ENCODE measurements around the gene RHOT1. TPM values are rescaled to one million over a fixed set of nuclear protein-coding genes. Genes with fewer than 3 reads are reported as not detected.
A peak's percentile ranks its signal among the peaks of the same experiment; 100 is the strongest.

Gene RHOT1
- total RNA-seq, 4 donors from 2014 or later = 17.3 to 34.9 (median 21.9) TPM

- TF ChIP-seq POLR2A (IDR thresholded peaks at IDR 0.05) (peak in 1 of 4 donors; percentile 20), CTCF (IDR thresholded peaks at IDR 0.05) (no peak)
- Histone ChIP-seq H3K36me3 (no peaks in the 10 kb centered on the region), H3K9me3 (no peaks in the 10 kb centered on the region), H3K27ac (peak within 1 kb of the TSS; percentile 29 to 76 (median 63)), H3K4me3 (peak within 1 kb of the TSS; percentile 44 to 84 (median 60)), H3K4me1 (peaks cover 14 to 37% (median 22%) of the 10 kb centered on the region in 3 donors), H3K27me3 (peaks cover 6 to 80% (median 9%) of the 10 kb centered on the region in 4 donors)
- DNase-seq = no peak
- intact Hi-C loops (cut with DNase I) = no loop called here
- 4 to 20% methylated on average over 5 to 12 of the region's 68 CpGs for WGBS, 2 donors
Observed at GRCh38 chr17:32265192-32265923, 123.1 kb downstream of the RHOT1 start, which contains the start of gene RHBDL3. Gene RHBDL3 (plus strand): TSS chr17:32265832. CDS start chr17:32266190, 358 bp downstream.

- no peak for DNase-seq
Observed at GRCh38 chr17:32266051-32266388, 123.7 kb downstream of the RHOT1 start.

GRCh38 chr17:32266389-32267301, 124.3 kb downstream of the RHOT1 start:
- no peaks in the 10 kb centered on the region for H3K9me3 ChIP-seq
- peak overlapping the region; percentile 44 to 84 (median 60) for H3K4me3 ChIP-seq
- DNase-seq = no peak
- WGBS, 2 donors = 3% methylated on average over 5 of the region's 78 CpGs; no CpG with 5 or more reads in 1 of the 2 donors
- intact Hi-C loops (cut with DNase I) = no loop called here
- H3K36me3 ChIP-seq = no peaks in the 10 kb centered on the region
- H3K27me3 ChIP-seq = peaks cover 6 to 90% (median 9%) of the 10 kb centered on the region in 4 donors
- H3K4me1 ChIP-seq = peaks cover 14 to 32% (median 22%) of the 10 kb centered on the region in 3 donors
- peak overlapping the region in 1 of 4 donors; percentile 68 for H3K27ac ChIP-seq
- TF ChIP-seq POLR2A (IDR thresholded peaks at IDR 0.05) = no peak
- no peak for TF ChIP-seq CTCF (IDR thresholded peaks at IDR 0.05)

More at GRCh38 chr17:32266051-32266388, 123.7 kb downstream of the RHOT1 start:
- H3K27me3 ChIP-seq = peaks cover 6 to 87% (median 9%) of the 10 kb centered on the region in 4 donors
- WGBS, 2 donors = no CpG with 5 or more reads among the region's 55 CpGs
- no peaks in the 10 kb centered on the region for H3K9me3 ChIP-seq
- peak overlapping the region; percentile 44 to 84 (median 60) for H3K4me3 ChIP-seq
- peaks cover 14 to 37% (median 22%) of the 10 kb centered on the region in 3 donors for H3K4me1 ChIP-seq
- peak overlapping the region in 2 of 4 donors; percentile 68 to 76 for H3K27ac ChIP-seq
- H3K36me3 ChIP-seq = no peaks in the 10 kb centered on the region
- intact Hi-C loops (cut with DNase I) = no loop called here
- no peak for TF ChIP-seq POLR2A (IDR thresholded peaks at IDR 0.05)
- TF ChIP-seq CTCF (IDR thresholded peaks at IDR 0.05) = no peak

- Histone ChIP-seq H3K27ac (no peak overlapping the region), H3K4me1 (peaks cover 14 to 31% (median 22%) of the 10 kb centered on the region in 3 donors), H3K36me3 (no peaks in the 10 kb centered on the region), H3K4me3 (peak overlapping the region in 1 of 4 donors; percentile 3), H3K27me3 (peaks cover 6 to 91% (median 9%) of the 10 kb centered on the region in 4 donors), H3K9me3 (no peaks in the 10 kb centered on the region)
- DNase-seq = no peak
- 16 to 18% methylated on average over 6 to 8 of the region's 10 CpGs for WGBS, 2 donors
- no peak for TF ChIP-seq CTCF (IDR thresholded peaks at IDR 0.05)
- no peak for TF ChIP-seq POLR2A (IDR thresholded peaks at IDR 0.05)
- intact Hi-C loops (cut with DNase I) = no loop called here
Observed at GRCh38 chr17:32267690-32268205, 125.4 kb downstream of the RHOT1 start.
